Thymus (tissue), 11 donors: Measurements from ENCODE around the gene CFAP20DC. TPM values are rescaled to one million over a fixed set of nuclear protein-coding genes. Genes with fewer than 3 reads are reported as not detected.

ENCODE experiments used
- DNase-seq, 9 donors: peaks; one replicate each; pipeline ENCODE4 v3.0.0-alpha.2; 2013; ENCODE audit warnings: low spot score in 9 of 9, low read depth in 6 of 9, missing footprints in 1 of 9
- H3K27ac ChIP-seq, 2 donors: one replicate each; pipeline ENCODE4 v1.5.1; 2013; ENCODE audit warnings: control low read depth in 1 of 2, low read depth in 1 of 2, low read length in 1 of 2, mild to moderate bottlenecking in 1 of 2, moderate library complexity in 1 of 2
- H3K27me3 ChIP-seq, 2 donors: one replicate each; pipeline ENCODE4 v1.5.1; 2013; ENCODE audit warnings: low read length in 1 of 2; ENCODE audit not compliant: control insufficient read depth in 2 of 2, insufficient read depth in 1 of 2
- H3K36me3 ChIP-seq, 2 donors: one replicate each; pipeline ENCODE4 v1.5.1; 2013; ENCODE audit warnings: low read length in 1 of 2, mild to moderate bottlenecking in 1 of 2, moderate library complexity in 1 of 2; ENCODE audit not compliant: control insufficient read depth in 2 of 2, insufficient read depth in 2 of 2
- H3K4me1 ChIP-seq, 2 donors: one replicate each; pipeline ENCODE4 v1.5.1; 2013; ENCODE audit warnings: low read length in 2 of 2; ENCODE audit not compliant: control insufficient read depth in 2 of 2, insufficient read depth in 2 of 2
- H3K4me3 ChIP-seq, 2 donors: one replicate each; pipeline ENCODE4 v1.5.1; 2013; ENCODE audit warnings: low read length in 2 of 2, control low read depth in 1 of 2, mild to moderate bottlenecking in 1 of 2
- H3K9me3 ChIP-seq, 2 donors: one replicate each; pipeline ENCODE4 v1.5.1; 2013; ENCODE audit warnings: low read length in 1 of 2, mild to moderate bottlenecking in 1 of 2; ENCODE audit not compliant: control insufficient read depth in 2 of 2, insufficient read depth in 1 of 2
- WGBS: extraction: QIAGEN DNeasy Blood & Tissue Kit; methylation state at CpG from one replicate; pipeline ENCODE4 v1.1.7; 2013; 5-methylcytosine and 5-hydroxymethylcytosine counted together
- polyA plus RNA-seq: library from polyadenylated mRNA; stranded (reverse); fragments of 200-250 nt; gene quantifications from one replicate; pipeline ENCODE4 v1.2.3, GENCODE V29; 2013
- total RNA-seq: library from RNA; stranded (reverse); fragments of 120-200 nt; gene quantifications from one replicate; pipeline ENCODE4 v1.2.4, GENCODE V29; 2013
- donor health status: healthy.

The CFAP20DC gene
- total and polyA plus RNA-seq, 2 donors: 1.0 to 1.6 TPM

DNA sequence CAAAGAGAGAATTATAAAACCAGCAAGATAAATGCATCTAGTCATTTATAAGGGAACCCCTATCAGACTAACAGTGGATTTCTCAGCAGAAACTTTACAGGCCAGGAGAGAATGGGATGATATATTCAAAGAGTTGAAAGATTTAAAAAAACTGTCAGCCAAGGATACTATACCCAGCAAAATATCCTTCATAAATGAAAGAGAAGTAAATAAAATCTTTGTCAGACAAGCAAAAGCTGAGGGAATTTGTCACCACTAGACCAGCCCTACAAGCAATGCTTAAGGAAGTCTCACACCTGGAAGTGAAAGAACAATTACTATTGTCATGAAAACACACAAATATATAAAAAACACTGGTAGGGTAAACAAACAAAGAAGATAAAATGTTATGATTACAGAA lies 269.9 kb downstream of the CFAP20DC start:
- no peaks in the 10 kb centered on the region for H3K36me3 ChIP-seq
- no peak overlapping the region for H3K27ac ChIP-seq
- no peaks in the 10 kb centered on the region for H3K27me3 ChIP-seq
- H3K4me3 ChIP-seq: no peak overlapping the region
- no peak for DNase-seq
- no peaks in the 10 kb centered on the region for H3K4me1 ChIP-seq
- peaks cover 1 to 8% of the 10 kb centered on the region in 2 donors for H3K9me3 ChIP-seq

DNA sequence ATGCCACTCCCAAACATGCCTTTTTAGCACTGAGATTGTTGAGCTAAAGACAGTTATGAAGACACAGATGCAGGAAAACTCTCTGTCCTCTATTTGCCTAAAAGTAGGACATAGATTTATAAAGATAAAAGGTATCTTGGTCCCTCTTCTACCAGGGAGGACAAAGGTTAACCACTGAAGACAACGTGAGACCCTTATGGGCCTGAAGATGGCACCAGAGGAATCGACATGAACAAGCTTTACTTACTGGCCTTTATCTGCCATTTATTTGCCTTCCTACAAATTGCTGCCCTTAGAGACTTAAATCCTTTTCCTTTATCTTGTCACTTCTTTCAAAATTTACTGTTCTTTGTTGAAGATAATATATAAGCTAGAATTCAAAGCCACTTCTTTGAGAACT lies 273.6 kb downstream of the CFAP20DC start:
- H3K27ac ChIP-seq: no peak overlapping the region
- DNase-seq: no peak
- no peaks in the 10 kb centered on the region for H3K27me3 ChIP-seq
- WGBS: 93% methylated on average over 2 of the region's 2 CpGs
- no peaks in the 10 kb centered on the region for H3K4me1 ChIP-seq
- no peak overlapping the region for H3K4me3 ChIP-seq
- peaks cover 1 to 8% of the 10 kb centered on the region in 2 donors for H3K9me3 ChIP-seq
- H3K36me3 ChIP-seq: no peaks in the 10 kb centered on the region

DNA sequence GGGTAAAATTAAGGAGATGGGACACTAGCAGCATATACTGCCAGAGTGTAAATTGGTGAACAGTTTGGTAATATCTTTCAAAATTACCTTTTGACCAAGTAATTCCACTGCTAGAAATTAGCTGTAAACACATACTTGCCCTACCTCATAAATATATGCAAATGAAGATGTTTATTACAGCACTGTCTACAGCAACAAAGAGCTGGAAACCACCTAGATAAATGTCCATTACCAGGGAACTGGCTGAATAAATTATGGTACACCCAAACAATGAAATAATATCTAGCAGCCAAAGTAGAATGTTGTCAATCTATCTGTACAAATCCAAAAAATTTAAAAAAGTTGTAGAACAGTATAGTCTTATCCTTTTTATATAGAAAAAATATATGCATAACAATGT lies 277.4 kb downstream of the CFAP20DC start:
- no peaks in the 10 kb centered on the region for H3K4me1 ChIP-seq
- no peaks in the 10 kb centered on the region for H3K36me3 ChIP-seq
- H3K9me3 ChIP-seq: peaks cover 0 to 2% of the 10 kb centered on the region in 2 donors
- H3K27me3 ChIP-seq: no peaks in the 10 kb centered on the region
- no peak overlapping the region for H3K27ac ChIP-seq
- DNase-seq: no peak
- H3K4me3 ChIP-seq: no peak overlapping the region

DNA sequence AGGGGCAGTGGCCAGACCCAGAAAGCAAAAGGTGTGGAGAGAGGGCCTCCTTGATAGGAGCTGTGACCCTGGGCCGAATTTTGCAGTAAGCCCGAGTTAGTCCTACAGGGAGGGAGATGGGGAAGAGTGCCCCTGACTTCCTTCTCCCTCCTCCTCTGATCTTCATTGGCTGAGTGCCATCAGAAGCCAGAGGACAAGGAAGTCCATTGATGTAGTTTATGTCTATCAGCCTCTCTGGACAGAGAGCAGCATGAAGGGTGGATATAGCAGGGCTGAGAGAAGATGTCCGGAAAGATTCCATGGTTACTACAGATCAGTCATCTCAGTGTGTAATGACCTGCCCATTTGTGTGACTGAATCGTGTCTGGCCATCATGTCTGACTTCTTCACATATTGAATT lies 280.8 kb downstream of the CFAP20DC start:
- no peak overlapping the region for H3K4me3 ChIP-seq
- H3K9me3 ChIP-seq: peaks cover 0 to 4% of the 10 kb centered on the region in 2 donors
- no peaks in the 10 kb centered on the region for H3K4me1 ChIP-seq
- no peak for DNase-seq
- no peaks in the 10 kb centered on the region for H3K27me3 ChIP-seq
- 95% methylated on average over 4 of the region's 4 CpGs for WGBS
- no peak overlapping the region for H3K27ac ChIP-seq
- H3K36me3 ChIP-seq: no peaks in the 10 kb centered on the region

DNA sequence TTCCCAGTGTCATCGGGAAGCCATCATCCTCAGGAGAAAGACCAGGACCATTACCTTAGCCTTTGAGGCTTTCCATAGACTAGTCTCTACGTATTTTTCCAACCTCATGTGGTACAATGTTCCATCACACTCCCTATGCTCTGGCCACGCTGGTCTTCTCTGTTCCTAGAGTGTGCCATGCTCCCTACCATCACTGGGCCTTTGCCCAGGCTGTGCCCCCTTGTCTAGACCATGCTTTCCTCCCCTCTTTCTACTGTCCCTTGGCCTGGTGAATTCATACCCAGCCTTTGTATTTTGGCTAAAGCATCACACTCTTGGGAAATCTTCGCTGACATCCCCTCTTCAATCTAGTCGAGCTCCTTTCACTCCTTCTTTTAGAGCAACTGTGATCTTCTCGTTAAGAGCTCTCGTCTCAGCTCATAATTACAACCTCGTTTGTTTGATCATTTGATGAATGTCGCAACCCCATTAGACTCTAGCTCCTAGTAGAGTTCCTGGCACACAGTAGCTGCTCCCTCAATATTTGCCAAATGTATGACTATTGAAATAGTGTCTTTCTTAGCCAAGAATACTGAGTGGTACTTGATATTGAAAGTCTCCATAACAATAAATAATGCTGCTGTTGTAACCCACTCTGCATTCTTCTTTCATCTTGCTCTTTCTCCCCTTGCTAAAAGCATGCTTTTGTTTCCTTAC lies 283.1 kb downstream of the CFAP20DC start:
- DNase-seq: no peak
- Histone ChIP-seq H3K27me3 (no peaks in the 10 kb centered on the region), H3K36me3 (no peaks in the 10 kb centered on the region), H3K27ac (no peak overlapping the region), H3K9me3 (peaks cover 0 to 7% of the 10 kb centered on the region in 2 donors), H3K4me3 (no peak overlapping the region), H3K4me1 (no peaks in the 10 kb centered on the region)
- WGBS: 95% methylated on average over 9 of the region's 9 CpGs

DNA sequence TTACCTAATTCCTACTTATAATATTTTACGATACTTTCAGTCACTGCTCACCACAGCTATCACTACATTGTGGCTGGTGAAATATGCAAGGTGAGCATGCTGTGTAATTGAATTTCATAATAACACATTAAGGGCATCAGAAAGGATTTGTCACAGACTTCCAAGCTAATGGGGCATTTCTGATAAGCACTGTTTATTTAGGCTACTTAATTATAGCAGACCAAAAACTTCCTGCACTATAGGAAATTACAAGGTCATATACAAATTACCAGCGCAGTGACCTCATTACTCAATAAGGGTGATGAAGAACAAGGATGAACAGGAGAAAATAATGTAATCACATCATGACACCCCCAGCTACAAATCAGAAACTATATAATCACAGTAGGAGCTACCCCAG lies 294.7 kb downstream of the CFAP20DC start:
- H3K27me3 ChIP-seq: no peaks in the 10 kb centered on the region
- H3K9me3 ChIP-seq: no peaks in the 10 kb centered on the region
- 98% methylated on average over 2 of the region's 2 CpGs for WGBS
- no peak overlapping the region for H3K4me3 ChIP-seq
- DNase-seq: no peak
- no peaks in the 10 kb centered on the region for H3K4me1 ChIP-seq
- no peaks in the 10 kb centered on the region for H3K36me3 ChIP-seq
- no peak overlapping the region for H3K27ac ChIP-seq

DNA sequence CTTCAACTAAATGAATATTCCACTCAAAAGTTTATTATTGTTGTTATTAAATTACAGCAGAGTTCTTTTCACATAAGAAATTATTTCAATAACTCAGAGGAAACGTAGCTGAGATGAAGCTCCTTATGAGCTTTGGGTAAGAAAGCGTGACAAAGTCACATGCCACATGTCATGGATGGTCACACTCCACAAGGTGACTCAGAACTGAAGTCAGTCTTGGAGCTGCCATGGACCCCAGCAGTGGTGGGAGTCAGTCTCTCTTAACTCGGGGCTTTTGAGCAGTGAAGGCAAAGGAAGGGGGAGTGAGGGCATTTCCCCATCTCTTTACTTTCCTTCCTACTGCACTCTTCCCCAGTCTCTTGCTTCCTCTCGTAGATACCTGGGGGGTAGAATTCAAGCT lies 295.8 kb downstream of the CFAP20DC start:
- no peak for DNase-seq
- Histone ChIP-seq H3K4me3 (no peak overlapping the region), H3K4me1 (no peaks in the 10 kb centered on the region), H3K27me3 (no peaks in the 10 kb centered on the region), H3K9me3 (no peaks in the 10 kb centered on the region), H3K36me3 (no peaks in the 10 kb centered on the region), H3K27ac (no peak overlapping the region)
- 95% methylated on average over 4 of the region's 4 CpGs for WGBS

DNA sequence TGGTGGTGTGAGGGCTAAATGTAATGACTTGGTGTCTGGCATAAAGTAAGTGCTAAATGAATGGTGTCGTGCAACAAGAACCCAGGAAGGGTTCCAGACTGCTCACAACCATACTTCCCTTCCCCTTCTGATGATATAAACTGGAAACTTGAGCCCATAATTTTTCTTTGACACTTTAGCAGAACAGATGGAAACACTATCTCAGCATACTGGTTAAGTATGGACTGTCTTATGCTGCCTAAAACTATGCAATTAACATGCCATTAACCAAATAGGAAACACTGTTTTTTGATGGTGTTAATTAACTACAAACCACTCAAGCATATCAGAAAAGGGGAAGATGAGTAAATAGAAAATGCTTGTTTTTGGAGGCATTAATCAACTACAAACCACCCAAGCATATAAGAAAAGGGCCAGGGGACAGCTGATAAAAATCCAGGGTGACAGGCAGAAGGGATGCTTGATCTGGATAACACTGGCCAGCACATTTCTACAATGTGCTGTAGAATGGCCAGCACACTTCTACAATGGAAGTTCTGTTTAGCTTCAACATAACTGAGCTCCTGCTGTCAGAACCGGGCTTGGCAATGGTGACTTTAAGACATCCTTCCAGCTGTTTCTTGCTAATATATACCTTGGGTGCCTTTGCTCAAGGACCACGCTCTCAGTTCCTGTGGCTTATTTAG lies 297.8 kb downstream of the CFAP20DC start:
- 95% methylated on average over 3 of the region's 3 CpGs for WGBS
- Histone ChIP-seq H3K9me3 (no peaks in the 10 kb centered on the region), H3K27ac (no peak overlapping the region), H3K36me3 (no peaks in the 10 kb centered on the region), H3K4me1 (no peaks in the 10 kb centered on the region), H3K4me3 (no peak overlapping the region), H3K27me3 (no peaks in the 10 kb centered on the region)
- no peak for DNase-seq

DNA sequence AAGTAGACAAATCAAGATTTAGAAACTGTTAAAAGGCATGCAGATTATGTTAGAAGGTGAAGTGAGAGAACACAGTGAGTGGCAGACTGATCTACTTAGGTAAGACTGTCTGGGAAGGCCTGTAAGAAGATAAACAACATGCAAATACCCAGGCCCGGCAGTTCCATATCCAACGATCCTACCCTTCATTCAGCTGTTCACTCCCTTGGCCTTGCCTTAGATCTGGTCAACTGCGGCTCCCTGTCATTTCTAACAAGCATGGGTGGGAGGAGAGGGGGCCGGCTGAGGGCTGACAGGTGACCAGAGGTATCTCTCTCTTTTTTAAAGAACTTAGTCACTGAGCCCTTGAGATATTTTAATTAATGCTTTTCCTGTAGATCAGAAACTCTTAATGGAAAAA lies 298.6 kb downstream of the CFAP20DC start:
- no peaks in the 10 kb centered on the region for H3K4me1 ChIP-seq
- H3K27ac ChIP-seq: no peak overlapping the region
- H3K27me3 ChIP-seq: no peaks in the 10 kb centered on the region
- WGBS: 96% methylated on average over 4 of the region's 4 CpGs
- no peaks in the 10 kb centered on the region for H3K9me3 ChIP-seq
- DNase-seq: no peak
- H3K4me3 ChIP-seq: no peak overlapping the region
- H3K36me3 ChIP-seq: no peaks in the 10 kb centered on the region
